ENCODE results near the gene GAA. TPM values are rescaled to one million over a fixed set of nuclear protein-coding genes. Genes with fewer than 3 reads are reported as not detected.

The GAA gene
- total RNA-seq, 1 experiment from 2014 or later = 7.5 TPM

DNA sequence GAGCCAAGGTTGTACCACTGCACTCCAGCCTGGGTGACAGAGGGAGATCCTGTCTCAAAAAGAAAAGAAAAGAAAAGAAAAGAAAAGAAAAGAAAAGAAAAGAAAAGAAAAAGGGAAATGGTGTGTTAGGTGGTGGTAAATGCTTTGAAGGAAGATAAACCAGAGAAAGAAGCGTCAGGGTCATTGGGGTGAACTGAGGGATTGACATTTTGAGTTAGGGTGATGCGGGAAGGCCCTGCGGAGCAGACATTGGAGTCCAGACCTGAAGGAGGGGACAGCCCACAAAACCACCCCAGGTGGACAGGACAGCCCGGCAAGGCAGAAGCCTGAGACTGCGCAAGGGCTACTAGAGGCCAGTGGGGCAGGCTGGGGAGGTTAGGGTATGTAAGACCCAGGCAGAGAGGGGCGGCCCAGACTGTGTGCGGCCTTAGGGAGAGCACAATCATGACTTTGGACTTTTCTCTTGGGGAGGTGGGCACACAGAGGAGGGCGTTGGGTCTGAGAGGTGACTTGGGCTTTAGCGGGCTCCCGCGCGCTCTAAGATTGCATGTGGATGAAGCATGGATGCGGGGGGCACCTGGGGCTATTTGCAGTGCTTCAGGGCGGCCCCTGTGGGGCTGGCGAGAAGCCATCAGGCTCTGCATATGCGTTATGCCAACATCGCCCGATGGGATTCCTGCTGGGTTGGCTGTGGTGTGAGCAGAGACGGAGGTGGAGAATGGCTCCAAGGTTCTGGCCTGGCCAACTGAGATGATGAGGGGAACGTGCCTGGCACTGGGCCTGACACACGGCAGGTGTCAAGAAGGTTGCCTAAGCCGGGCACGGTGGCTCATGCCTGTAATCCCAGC is 3.3 kb upstream of the GAA start:
- no TSS peak for BruUV-seq (replicated peaks)
- Histone ChIP-seq H3K4me3 (ENCODE audit: low read depth, low read length, poor library complexity, severe bottlenecking) (no peak overlapping the region), H3K27me3 (replicated peaks; ENCODE audit: insufficient read depth, low read depth, low read length, poor library complexity) (no peaks in the 10 kb centered on the region), H3K36me3 (ENCODE audit: insufficient read depth, low read length, poor library complexity, severe bottlenecking) (no peaks in the 10 kb centered on the region), H3K4me1 (ENCODE audit: insufficient read depth, low read length, poor library complexity, severe bottlenecking) (no peaks in the 10 kb centered on the region), H3K9me3 (ENCODE audit: low read depth, low read length, poor library complexity, severe bottlenecking) (no peaks in the 10 kb centered on the region), H3K27ac (ENCODE audit: low read depth, low read length, poor library complexity, severe bottlenecking) (no peak overlapping the region)
- TF ChIP-seq EZH2 (IDR thresholded peaks at IDR 0.05; ENCODE audit: borderline replicate concordance, low read depth, low read length, poor library complexity, severe bottlenecking) = no peak
- TF ChIP-seq, protein P1, sequence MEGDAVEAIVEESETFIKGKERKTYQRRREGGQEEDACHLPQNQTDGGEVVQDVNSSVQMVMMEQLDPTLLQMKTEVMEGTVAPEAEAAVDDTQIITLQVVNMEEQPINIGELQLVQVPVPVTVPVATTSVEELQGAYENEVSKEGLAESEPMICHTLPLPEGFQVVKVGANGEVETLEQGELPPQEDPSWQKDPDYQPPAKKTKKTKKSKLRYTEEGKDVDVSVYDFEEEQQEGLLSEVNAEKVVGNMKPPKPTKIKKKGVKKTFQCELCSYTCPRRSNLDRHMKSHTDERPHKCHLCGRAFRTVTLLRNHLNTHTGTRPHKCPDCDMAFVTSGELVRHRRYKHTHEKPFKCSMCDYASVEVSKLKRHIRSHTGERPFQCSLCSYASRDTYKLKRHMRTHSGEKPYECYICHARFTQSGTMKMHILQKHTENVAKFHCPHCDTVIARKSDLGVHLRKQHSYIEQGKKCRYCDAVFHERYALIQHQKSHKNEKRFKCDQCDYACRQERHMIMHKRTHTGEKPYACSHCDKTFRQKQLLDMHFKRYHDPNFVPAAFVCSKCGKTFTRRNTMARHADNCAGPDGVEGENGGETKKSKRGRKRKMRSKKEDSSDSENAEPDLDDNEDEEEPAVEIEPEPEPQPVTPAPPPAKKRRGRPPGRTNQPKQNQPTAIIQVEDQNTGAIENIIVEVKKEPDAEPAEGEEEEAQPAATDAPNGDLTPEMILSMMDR (conservative IDR thresholded peaks at IDR 0.05; ENCODE audit: low read depth, low read length) = no peak
- POLR2A ChIA-PET (ENCODE audit: low non-redundant PET) = no interaction called here
- DNase-seq (ENCODE audit: low spot score) = no peak
- intact Hi-C loops (cut with micrococcal nuclease; ENCODE audit: unreplicated experiment) = no loop called here
- CTCF ChIA-PET = no interaction called here

DNA sequence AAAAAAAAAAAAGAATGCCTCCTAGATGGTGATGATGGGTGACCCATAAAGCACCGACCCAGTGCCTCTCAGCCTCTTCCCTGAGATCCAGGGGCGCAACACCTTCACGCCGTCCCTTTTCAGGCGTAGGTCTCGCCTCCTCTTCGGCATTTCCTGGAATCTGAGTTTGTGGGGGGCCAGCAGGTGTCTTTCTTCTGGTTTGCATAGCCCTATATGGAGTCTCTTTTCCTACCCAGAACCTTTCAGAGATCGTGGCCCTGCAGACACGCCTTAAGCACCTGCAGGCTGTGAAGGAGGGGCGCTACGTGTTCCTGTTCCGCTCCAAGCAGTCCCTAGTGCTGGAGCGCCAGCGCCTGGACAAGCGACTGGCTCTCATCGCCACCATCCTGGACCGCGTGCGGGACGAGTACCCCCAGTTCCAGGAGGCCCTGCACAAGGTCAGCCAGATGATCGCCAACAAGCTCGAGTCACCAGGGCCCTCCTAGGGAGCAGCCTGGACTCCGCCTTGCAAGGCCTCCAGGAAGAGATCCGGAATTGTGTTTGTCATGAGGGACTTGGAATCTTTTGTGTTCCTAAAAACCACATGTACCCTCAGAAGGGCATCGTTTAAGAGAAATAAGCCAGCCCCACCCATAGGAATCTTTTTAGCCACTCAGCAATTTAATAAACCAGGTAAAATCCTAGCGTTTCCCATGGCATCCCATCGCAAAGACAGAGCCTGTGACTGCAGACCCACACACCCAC is 1.9 kb upstream of the GAA start:
- no peak for DNase-seq (ENCODE audit: low spot score)
- H3K4me1 ChIP-seq (ENCODE audit: insufficient read depth, low read length, poor library complexity, severe bottlenecking) = no peaks in the 10 kb centered on the region
- intact Hi-C loops (cut with micrococcal nuclease; ENCODE audit: unreplicated experiment) = no loop called here
- no peaks in the 10 kb centered on the region for H3K27me3 ChIP-seq (replicated peaks; ENCODE audit: insufficient read depth, low read depth, low read length, poor library complexity)
- H3K36me3 ChIP-seq (ENCODE audit: insufficient read depth, low read length, poor library complexity, severe bottlenecking) = no peaks in the 10 kb centered on the region
- CTCF ChIA-PET = no interaction called here
- no peaks in the 10 kb centered on the region for H3K9me3 ChIP-seq (ENCODE audit: low read depth, low read length, poor library complexity, severe bottlenecking)
- no peak overlapping the region for H3K27ac ChIP-seq (ENCODE audit: low read depth, low read length, poor library complexity, severe bottlenecking)
- no peak for TF ChIP-seq EZH2 (IDR thresholded peaks at IDR 0.05; ENCODE audit: borderline replicate concordance, low read depth, low read length, poor library complexity, severe bottlenecking)
- TF ChIP-seq, protein P1 (conservative IDR thresholded peaks at IDR 0.05; ENCODE audit: low read depth, low read length) = no peak
- BruUV-seq (replicated peaks) = no TSS peak
- H3K4me3 ChIP-seq (ENCODE audit: low read depth, low read length, poor library complexity, severe bottlenecking) = no peak overlapping the region
- POLR2A ChIA-PET (ENCODE audit: low non-redundant PET) = no interaction called here

DNA sequence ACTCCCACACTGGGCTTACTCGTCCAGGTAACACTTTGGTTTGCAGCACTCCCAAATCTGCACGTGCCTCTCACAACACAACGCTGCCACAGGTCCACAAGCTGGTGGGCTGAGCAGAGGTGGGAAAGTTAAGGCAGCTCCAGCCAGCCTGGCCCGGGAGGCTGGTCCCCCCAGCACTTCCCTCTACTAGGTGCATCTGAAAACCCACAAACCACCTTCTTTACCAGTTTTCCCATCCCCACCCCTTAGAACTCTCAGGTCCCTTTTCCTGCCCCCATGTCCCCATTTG is 1.4 kb upstream of the GAA start:
- CTCF ChIA-PET = no interaction called here
- Histone ChIP-seq H3K36me3 (ENCODE audit: insufficient read depth, low read length, poor library complexity, severe bottlenecking) (no peaks in the 10 kb centered on the region), H3K27ac (ENCODE audit: low read depth, low read length, poor library complexity, severe bottlenecking) (no peak overlapping the region), H3K4me1 (ENCODE audit: insufficient read depth, low read length, poor library complexity, severe bottlenecking) (no peaks in the 10 kb centered on the region), H3K27me3 (replicated peaks; ENCODE audit: insufficient read depth, low read depth, low read length, poor library complexity) (no peaks in the 10 kb centered on the region), H3K9me3 (ENCODE audit: low read depth, low read length, poor library complexity, severe bottlenecking) (no peaks in the 10 kb centered on the region), H3K4me3 (ENCODE audit: low read depth, low read length, poor library complexity, severe bottlenecking) (no peak overlapping the region)
- no TSS peak for BruUV-seq (replicated peaks)
- no peak for DNase-seq (ENCODE audit: low spot score)
- intact Hi-C loops (cut with micrococcal nuclease; ENCODE audit: unreplicated experiment) = no loop called here
- TF ChIP-seq EZH2 (IDR thresholded peaks at IDR 0.05; ENCODE audit: borderline replicate concordance, low read depth, low read length, poor library complexity, severe bottlenecking) = no peak
- TF ChIP-seq, protein P1 (conservative IDR thresholded peaks at IDR 0.05; ENCODE audit: low read depth, low read length) = no peak
- POLR2A ChIA-PET (ENCODE audit: low non-redundant PET) = no interaction called here

Data from A673 (cell line).